Uterus (tissue), 4 donors: ENCODE data around the gene GDNF. TPM values are rescaled to one million over a fixed set of nuclear protein-coding genes. Genes with fewer than 3 reads are reported as not detected.
"Not testable (repeated sequence)": the region's sequence is repeated elsewhere in the genome, so short reads cannot be mapped to it uniquely, and the experiment has no call there.

Source experiments
- DNase-seq, 2 donors: peaks; one replicate each; pipeline ENCODE4 v3.0.0-alpha.2; 2019 to 2020
- H3K27ac ChIP-seq, 2 donors: fragments of 200-600 bp; sonication (generic); 1 replicate in 1 of 2; 2 replicates in 1 of 2; pipeline ENCODE4 v1.5.1; 2016 to 2018
- H3K27me3 ChIP-seq, 2 donors: fragments of 200-600 bp; sonication (generic); one replicate each; pipeline ENCODE4 v1.5.1; 2018 to 2019; ENCODE audit warnings: control low read depth in 1 of 2
- H3K36me3 ChIP-seq, 2 donors: fragments of 200-600 bp; sonication (generic); one replicate each; pipeline ENCODE4 v1.5.1; 2019; ENCODE audit warnings: control low read depth in 1 of 2
- H3K4me1 ChIP-seq, 2 donors: fragments of 200-600 bp; sonication (generic); one replicate each; pipeline ENCODE4 v1.5.1; 2018 to 2019; ENCODE audit warnings: control low read depth in 1 of 2
- H3K4me3 ChIP-seq, 2 donors: fragments of 200-600 bp; sonication (generic); 1 replicate in 1 of 2; 2 replicates in 1 of 2; pipeline ENCODE4 v1.5.1; 2018 to 2019; ENCODE audit warnings: mild to moderate bottlenecking in 1 of 2
- H3K9me3 ChIP-seq, 2 donors: fragments of 200-600 bp; sonication (generic); one replicate each; pipeline ENCODE4 v1.5.1; 2019; ENCODE audit warnings: control low read depth in 1 of 2
- CTCF ChIP-seq, 4 experiments: fragments of 200-600 bp in 2 of 4; fragments of 450-650 bp in 2 of 4; sonication (generic) in 2 of 4; IDR thresholded peaks; one replicate each; pipeline ENCODE4 v1.5.1; 2016 to 2019; ENCODE audit warnings: antibody characterized with exemption in 4 of 4, mild to moderate bottlenecking in 2 of 4, moderate library complexity in 1 of 4
- POLR2A ChIP-seq, 2 donors: fragments of 450-650 bp; IDR thresholded peaks; one replicate each; pipeline ENCODE4 v1.6.1; 2016; ENCODE audit warnings: antibody characterized with exemption in 2 of 2, mild to moderate bottlenecking in 1 of 2, moderate library complexity in 1 of 2
- intact Hi-C: fragments of 100-400 bp; cut with DNase I; formaldehyde crosslinking; loops from one replicate; pipeline ENCODE4 v1.15.1; 2023; ENCODE audit warnings: low total_unique reads
- total RNA-seq, 4 donors: library from RNA; depleted of rRNA in 3 of 4; stranded (reverse); fragments of >200 nt in 3 of 4; gene quantifications; one replicate each; pipeline versions ENCODE4 v1.1.0 to v1.2.4, GENCODE V29; 2014 to 2023
- donor health status: DM: yes; HTN: yes; CAD: no.

GDNF gene
- total RNA-seq, 4 donors from 2014 or later, result 0.77 to 1.0 (median 0.85) TPM; not detected in 1

GRCh38 chr5:37787742-37788141 is 52.1 kb downstream of the GDNF start:
- no peak for TF ChIP-seq CTCF (IDR thresholded peaks at IDR 0.05)
- TF ChIP-seq POLR2A (IDR thresholded peaks at IDR 0.05), result no peak
- Histone ChIP-seq H3K9me3 (no peaks in the 10 kb centered on the region), H3K27me3 (no peaks in the 10 kb centered on the region), H3K4me3 (no peak overlapping the region), H3K4me1 (no peaks in the 10 kb centered on the region), H3K27ac (no peak overlapping the region), H3K36me3 (no peaks in the 10 kb centered on the region)
- intact Hi-C loops, result no loop called here
- DNase-seq, result no peak

- no peaks in the 10 kb centered on the region for H3K36me3 ChIP-seq
- H3K27me3 ChIP-seq, result no peaks in the 10 kb centered on the region
- no peaks in the 10 kb centered on the region for H3K4me1 ChIP-seq
- no peaks in the 10 kb centered on the region for H3K9me3 ChIP-seq
- intact Hi-C loops, result no loop called here
- TF ChIP-seq CTCF (IDR thresholded peaks at IDR 0.05) (no peak), POLR2A (IDR thresholded peaks at IDR 0.05) (no peak)
- H3K4me3 ChIP-seq, result no peak overlapping the region
- no peak overlapping the region for H3K27ac ChIP-seq
- no peak for DNase-seq
These were observed 52.9 kb downstream of the GDNF start for GRCh38 chr5:37786862-37787519.

GRCh38 chr5:37786416-37786815 is 53.4 kb downstream of the GDNF start:
- no peak overlapping the region for H3K4me3 ChIP-seq
- no peaks in the 10 kb centered on the region for H3K9me3 ChIP-seq
- H3K27ac ChIP-seq, result no peak overlapping the region
- H3K36me3 ChIP-seq, result no peaks in the 10 kb centered on the region
- intact Hi-C loops, result no loop called here
- H3K27me3 ChIP-seq, result no peaks in the 10 kb centered on the region
- TF ChIP-seq CTCF (IDR thresholded peaks at IDR 0.05) (no peak), POLR2A (IDR thresholded peaks at IDR 0.05) (no peak)
- no peaks in the 10 kb centered on the region for H3K4me1 ChIP-seq
- no peak for DNase-seq

- H3K27me3 ChIP-seq, DNase-seq, H3K36me3 ChIP-seq, H3K9me3 ChIP-seq, H3K27ac ChIP-seq, H3K4me1 ChIP-seq, intact Hi-C loops, H3K4me3 ChIP-seq: not testable (repeated sequence)
These were observed 58.4 kb downstream of the GDNF start for GRCh38 chr5:37781409-37781808.

- Histone ChIP-seq H3K4me1 (no peaks in the 10 kb centered on the region), H3K27me3 (no peaks in the 10 kb centered on the region), H3K36me3 (no peaks in the 10 kb centered on the region), H3K4me3 (no peak overlapping the region), H3K27ac (no peak overlapping the region), H3K9me3 (peaks cover 0 to 9% of the 10 kb centered on the region in 2 donors)
- DNase-seq, result no peak
- TF ChIP-seq CTCF (IDR thresholded peaks at IDR 0.05) (no peak), POLR2A (IDR thresholded peaks at IDR 0.05) (no peak)
- intact Hi-C loops, result no loop called here
These were observed 62.3 kb downstream of the GDNF start for GRCh38 chr5:37777432-37778130.
